ENCODE data around the gene CCSER1. TPM values are rescaled to one million over a fixed set of nuclear protein-coding genes. Genes with fewer than 3 reads are reported as not detected.

The CCSER1 gene
- total and polyA plus RNA-seq, 2 experiments from 2014 or later: 2.9 to 3.4 TPM

DNA sequence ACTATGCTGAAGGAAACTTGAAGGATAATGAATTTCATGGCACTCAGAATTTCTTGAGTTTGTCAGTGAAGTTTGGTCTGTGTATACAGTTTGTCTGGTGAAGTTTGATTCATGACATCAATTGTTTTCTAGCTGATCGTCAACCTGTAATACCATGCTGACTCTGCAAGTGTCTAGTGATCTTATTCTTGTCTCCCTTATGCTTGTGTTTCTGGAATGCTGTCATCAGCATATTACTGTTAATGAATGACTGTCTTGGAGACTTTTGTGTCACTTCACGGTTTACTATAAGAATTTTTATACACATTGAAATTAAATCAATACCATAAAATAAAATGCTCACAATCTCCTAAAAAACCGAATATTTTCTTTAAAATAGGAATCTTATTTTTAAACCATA, 779.0 kb downstream of the CCSER1 start:
- H3K27ac Mint-ChIP-seq: no peak overlapping the region
- H3K4me3 ChIP-seq: no peak overlapping the region
- no peaks in the 10 kb centered on the region for H3K27me3 ChIP-seq (ENCODE audit: insufficient read depth)
- H3K27me3 Mint-ChIP-seq (ENCODE audit: insufficient read depth, low read depth, poor library complexity): peaks cover 4% of the 10 kb centered on the region
- DNase-seq (ENCODE audit: low spot score): no peak
- no peak overlapping the region for H2AFZ ChIP-seq
- H3F3A ChIP-seq (replicated peaks; ENCODE audit: low read depth): no peaks in the 10 kb centered on the region
- peaks cover 8% of the 10 kb centered on the region; the same call in 1 of the 2 replicates for H3K36me3 ChIP-seq (ENCODE audit: insufficient read depth)
- TF ChIP-seq, protein P1, sequence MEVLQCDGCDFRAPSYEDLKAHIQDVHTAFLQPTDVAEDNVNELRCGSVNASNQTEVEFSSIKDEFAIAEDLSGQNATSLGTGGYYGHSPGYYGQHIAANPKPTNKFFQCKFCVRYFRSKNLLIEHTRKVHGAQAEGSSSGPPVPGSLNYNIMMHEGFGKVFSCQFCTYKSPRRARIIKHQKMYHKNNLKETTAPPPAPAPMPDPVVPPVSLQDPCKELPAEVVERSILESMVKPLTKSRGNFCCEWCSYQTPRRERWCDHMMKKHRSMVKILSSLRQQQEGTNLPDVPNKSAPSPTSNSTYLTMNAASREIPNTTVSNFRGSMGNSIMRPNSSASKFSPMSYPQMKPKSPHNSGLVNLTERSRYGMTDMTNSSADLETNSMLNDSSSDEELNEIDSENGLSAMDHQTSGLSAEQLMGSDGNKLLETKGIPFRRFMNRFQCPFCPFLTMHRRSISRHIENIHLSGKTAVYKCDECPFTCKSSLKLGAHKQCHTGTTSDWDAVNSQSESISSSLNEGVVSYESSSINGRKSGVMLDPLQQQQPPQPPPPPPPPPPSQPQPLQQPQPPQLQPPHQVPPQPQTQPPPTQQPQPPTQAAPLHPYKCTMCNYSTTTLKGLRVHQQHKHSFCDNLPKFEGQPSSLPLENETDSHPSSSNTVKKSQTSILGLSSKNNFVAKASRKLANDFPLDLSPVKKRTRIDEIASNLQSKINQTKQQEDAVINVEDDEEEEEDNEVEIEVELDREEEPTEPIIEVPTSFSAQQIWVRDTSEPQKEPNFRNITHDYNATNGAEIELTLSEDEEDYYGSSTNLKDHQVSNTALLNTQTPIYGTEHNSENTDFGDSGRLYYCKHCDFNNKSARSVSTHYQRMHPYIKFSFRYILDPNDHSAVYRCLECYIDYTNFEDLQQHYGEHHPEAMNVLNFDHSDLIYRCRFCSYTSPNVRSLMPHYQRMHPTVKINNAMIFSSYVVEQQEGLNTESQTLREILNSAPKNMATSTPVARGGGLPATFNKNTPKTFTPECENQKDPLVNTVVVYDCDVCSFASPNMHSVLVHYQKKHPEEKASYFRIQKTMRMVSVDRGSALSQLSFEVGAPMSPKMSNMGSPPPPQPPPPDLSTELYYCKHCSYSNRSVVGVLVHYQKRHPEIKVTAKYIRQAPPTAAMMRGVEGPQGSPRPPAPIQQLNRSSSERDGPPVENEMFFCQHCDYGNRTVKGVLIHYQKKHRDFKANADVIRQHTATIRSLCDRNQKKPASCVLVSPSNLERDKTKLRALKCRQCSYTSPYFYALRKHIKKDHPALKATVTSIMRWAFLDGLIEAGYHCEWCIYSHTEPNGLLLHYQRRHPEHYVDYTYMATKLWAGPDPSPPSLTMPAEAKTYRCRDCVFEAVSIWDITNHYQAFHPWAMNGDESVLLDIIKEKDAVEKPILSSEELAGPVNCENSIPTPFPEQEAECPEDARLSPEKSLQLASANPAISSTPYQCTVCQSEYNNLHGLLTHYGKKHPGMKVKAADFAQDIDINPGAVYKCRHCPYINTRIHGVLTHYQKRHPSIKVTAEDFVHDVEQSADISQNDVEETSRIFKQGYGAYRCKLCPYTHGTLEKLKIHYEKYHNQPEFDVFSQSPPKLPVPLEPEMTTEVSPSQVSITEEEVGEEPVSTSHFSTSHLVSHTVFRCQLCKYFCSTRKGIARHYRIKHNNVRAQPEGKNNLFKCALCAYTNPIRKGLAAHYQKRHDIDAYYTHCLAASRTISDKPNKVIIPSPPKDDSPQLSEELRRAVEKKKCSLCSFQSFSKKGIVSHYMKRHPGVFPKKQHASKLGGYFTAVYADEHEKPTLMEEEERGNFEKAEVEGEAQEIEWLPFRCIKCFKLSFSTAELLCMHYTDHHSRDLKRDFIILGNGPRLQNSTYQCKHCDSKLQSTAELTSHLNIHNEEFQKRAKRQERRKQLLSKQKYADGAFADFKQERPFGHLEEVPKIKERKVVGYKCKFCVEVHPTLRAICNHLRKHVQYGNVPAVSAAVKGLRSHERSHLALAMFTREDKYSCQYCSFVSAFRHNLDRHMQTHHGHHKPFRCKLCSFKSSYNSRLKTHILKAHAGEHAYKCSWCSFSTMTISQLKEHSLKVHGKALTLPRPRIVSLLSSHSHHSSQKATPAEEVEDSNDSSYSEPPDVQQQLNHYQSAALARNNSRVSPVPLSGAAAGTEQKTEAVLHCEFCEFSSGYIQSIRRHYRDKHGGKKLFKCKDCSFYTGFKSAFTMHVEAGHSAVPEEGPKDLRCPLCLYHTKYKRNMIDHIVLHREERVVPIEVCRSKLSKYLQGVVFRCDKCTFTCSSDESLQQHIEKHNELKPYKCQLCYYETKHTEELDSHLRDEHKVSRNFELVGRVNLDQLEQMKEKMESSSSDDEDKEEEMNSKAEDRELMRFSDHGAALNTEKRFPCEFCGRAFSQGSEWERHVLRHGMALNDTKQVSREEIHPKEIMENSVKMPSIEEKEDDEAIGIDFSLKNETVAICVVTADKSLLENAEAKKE (CRISPR knock-in tag; IDR thresholded peaks at IDR 0.05): no peak
- TF ChIP-seq NANOG (IDR thresholded peaks at IDR 0.05; ENCODE audit: borderline replicate concordance): no peak
- no peak for TF ChIP-seq ZNF114 (CRISPR knock-in tag; IDR thresholded peaks at IDR 0.05)
- no peak for TF ChIP-seq POLR2AphosphoS5 (IDR thresholded peaks at IDR 0.05; ENCODE audit: low read depth)
- no peak for TF ChIP-seq CREB1 (CRISPR knock-in tag; IDR thresholded peaks at IDR 0.05; ENCODE audit: low read depth)
- TF ChIP-seq STAT1 (IDR thresholded peaks at IDR 0.05; ENCODE audit: unreplicated experiment): no peak
- no peak for TF ChIP-seq ZNF331 (CRISPR knock-in tag; IDR thresholded peaks at IDR 0.05; ENCODE audit: low read depth)
- TF ChIP-seq EZH2 (IDR thresholded peaks at IDR 0.05; ENCODE audit: low read depth, unreplicated experiment): no peak
- TF ChIP-seq, protein P2, sequence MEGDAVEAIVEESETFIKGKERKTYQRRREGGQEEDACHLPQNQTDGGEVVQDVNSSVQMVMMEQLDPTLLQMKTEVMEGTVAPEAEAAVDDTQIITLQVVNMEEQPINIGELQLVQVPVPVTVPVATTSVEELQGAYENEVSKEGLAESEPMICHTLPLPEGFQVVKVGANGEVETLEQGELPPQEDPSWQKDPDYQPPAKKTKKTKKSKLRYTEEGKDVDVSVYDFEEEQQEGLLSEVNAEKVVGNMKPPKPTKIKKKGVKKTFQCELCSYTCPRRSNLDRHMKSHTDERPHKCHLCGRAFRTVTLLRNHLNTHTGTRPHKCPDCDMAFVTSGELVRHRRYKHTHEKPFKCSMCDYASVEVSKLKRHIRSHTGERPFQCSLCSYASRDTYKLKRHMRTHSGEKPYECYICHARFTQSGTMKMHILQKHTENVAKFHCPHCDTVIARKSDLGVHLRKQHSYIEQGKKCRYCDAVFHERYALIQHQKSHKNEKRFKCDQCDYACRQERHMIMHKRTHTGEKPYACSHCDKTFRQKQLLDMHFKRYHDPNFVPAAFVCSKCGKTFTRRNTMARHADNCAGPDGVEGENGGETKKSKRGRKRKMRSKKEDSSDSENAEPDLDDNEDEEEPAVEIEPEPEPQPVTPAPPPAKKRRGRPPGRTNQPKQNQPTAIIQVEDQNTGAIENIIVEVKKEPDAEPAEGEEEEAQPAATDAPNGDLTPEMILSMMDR (conservative IDR thresholded peaks at IDR 0.05; ENCODE audit: low read depth in 2 of 2): no peak
- TF ChIP-seq, protein P3, sequence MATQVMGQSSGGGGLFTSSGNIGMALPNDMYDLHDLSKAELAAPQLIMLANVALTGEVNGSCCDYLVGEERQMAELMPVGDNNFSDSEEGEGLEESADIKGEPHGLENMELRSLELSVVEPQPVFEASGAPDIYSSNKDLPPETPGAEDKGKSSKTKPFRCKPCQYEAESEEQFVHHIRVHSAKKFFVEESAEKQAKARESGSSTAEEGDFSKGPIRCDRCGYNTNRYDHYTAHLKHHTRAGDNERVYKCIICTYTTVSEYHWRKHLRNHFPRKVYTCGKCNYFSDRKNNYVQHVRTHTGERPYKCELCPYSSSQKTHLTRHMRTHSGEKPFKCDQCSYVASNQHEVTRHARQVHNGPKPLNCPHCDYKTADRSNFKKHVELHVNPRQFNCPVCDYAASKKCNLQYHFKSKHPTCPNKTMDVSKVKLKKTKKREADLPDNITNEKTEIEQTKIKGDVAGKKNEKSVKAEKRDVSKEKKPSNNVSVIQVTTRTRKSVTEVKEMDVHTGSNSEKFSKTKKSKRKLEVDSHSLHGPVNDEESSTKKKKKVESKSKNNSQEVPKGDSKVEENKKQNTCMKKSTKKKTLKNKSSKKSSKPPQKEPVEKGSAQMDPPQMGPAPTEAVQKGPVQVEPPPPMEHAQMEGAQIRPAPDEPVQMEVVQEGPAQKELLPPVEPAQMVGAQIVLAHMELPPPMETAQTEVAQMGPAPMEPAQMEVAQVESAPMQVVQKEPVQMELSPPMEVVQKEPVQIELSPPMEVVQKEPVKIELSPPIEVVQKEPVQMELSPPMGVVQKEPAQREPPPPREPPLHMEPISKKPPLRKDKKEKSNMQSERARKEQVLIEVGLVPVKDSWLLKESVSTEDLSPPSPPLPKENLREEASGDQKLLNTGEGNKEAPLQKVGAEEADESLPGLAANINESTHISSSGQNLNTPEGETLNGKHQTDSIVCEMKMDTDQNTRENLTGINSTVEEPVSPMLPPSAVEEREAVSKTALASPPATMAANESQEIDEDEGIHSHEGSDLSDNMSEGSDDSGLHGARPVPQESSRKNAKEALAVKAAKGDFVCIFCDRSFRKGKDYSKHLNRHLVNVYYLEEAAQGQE (IDR thresholded peaks at IDR 0.05; ENCODE audit: unreplicated experiment): no peak
- TF ChIP-seq, protein P4, sequence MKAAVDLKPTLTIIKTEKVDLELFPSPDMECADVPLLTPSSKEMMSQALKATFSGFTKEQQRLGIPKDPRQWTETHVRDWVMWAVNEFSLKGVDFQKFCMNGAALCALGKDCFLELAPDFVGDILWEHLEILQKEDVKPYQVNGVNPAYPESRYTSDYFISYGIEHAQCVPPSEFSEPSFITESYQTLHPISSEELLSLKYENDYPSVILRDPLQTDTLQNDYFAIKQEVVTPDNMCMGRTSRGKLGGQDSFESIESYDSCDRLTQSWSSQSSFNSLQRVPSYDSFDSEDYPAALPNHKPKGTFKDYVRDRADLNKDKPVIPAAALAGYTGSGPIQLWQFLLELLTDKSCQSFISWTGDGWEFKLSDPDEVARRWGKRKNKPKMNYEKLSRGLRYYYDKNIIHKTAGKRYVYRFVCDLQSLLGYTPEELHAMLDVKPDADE (IDR thresholded peaks at IDR 0.05): no peak
- no peak for TF ChIP-seq JUNB (IDR thresholded peaks at IDR 0.05; ENCODE audit: unreplicated experiment)
- TF ChIP-seq EZH2phosphoT487 (IDR thresholded peaks at IDR 0.05; ENCODE audit: unreplicated experiment): no peak
- no peaks in the 10 kb centered on the region for H3K79me2 ChIP-seq (replicated peaks; ENCODE audit: insufficient read depth)
- H3K36me3 Mint-ChIP-seq (ENCODE audit: low read depth): peaks cover 20% of the 10 kb centered on the region
- H4K20me1 ChIP-seq (replicated peaks; ENCODE audit: insufficient read depth): no peaks in the 10 kb centered on the region
- no peak overlapping the region for H3K4me2 ChIP-seq
- no peak overlapping the region for H3K4me3 Mint-ChIP-seq
- H3K9me3 Mint-ChIP-seq: peaks cover 26% of the 10 kb centered on the region
- ATAC-seq: no peak
- H3K9me2 ChIP-seq (ENCODE audit: insufficient read depth): peaks cover 12% of the 10 kb centered on the region; the same call in 1 of the 2 replicates
- 0 out of 2 replicates have a peak, but pooled peaks cover 9% of the 10 kb centered on the region for H3K4me1 ChIP-seq (ENCODE audit: insufficient read depth)
- peaks cover 22% of the 10 kb centered on the region for H3K4me1 Mint-ChIP-seq
- H3K27ac ChIP-seq (ENCODE audit: low read depth): no peak overlapping the region
